WI38 (cell line): ENCODE results near the gene TTLL7.

Experiments used
- H3K4me3 ChIP-seq: 2 replicates; pipeline ENCODE4 v1.5.1; 2011; ENCODE audit warnings: low read depth, mild to moderate bottlenecking, control low read depth, low read length
- CTCF ChIP-seq: IDR thresholded peaks from 2 replicates; pipeline ENCODE4 v1.5.1; 2012; ENCODE audit warnings: low read depth, mild to moderate bottlenecking, control low read depth, low read length

TTLL7 gene

DNA sequence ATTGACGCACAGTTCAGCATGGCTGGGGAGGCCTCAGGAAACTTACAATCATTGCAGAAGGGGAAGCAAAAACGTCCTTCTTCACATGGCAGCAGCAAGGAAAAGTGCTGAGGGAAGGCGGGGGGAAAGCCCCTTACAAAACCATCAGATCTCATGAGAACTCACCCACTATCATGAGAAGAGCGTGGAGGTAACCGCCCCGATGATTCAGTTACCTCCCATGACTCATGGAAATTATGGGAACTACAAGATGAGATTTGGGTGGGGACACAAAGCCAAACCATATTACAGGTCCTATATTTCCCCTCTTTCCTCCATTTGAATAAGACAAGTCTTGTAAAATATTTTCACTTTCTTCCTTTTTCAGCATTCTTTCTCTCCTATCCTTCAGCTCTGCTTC lies 7.7 kb upstream of the TTLL7 start:
- TF ChIP-seq CTCF: no peak
- no peak overlapping the region for H3K4me3 ChIP-seq

DNA sequence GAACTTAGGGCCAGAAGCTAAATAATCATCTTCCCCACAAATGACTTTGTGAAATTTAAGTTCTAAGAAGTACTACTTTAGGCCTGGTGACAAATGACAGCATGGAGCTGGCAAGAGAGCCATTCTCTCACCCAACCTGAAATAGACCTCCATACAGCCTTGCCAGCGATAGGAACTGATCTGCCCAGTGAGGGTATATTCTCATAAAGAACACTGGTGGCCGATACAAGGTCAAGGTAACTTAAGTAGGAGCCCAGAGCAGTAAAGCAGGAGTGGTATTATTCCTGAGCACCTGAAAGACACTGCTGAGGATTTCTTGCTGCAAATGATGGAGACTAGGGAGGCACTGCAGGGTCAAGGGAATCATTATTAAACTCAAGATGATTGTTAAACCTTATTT lies 2.6 kb upstream of the TTLL7 start:
- TF ChIP-seq CTCF: no peak

GRCh38 chr1:84000954-84001495 lies 2.1 kb upstream of the TTLL7 start:
- no peak overlapping the region for H3K4me3 ChIP-seq
- TF ChIP-seq CTCF: no peak

More for the DNA sequence above, 2.6 kb upstream of the TTLL7 start:
- H3K4me3 ChIP-seq: no peak overlapping the region

GRCh38 chr1:84000196-84000885 lies 1.4 kb upstream of the TTLL7 start:
- TF ChIP-seq CTCF: no peak
- H3K4me3 ChIP-seq: no peak overlapping the region

- H3K4me3 ChIP-seq: peak overlapping the region; percentile 92
- no peak for TF ChIP-seq CTCF
These were observed 436 bp upstream of the TTLL7 start for GRCh38 chr1:83999316-83999819.

DNA sequence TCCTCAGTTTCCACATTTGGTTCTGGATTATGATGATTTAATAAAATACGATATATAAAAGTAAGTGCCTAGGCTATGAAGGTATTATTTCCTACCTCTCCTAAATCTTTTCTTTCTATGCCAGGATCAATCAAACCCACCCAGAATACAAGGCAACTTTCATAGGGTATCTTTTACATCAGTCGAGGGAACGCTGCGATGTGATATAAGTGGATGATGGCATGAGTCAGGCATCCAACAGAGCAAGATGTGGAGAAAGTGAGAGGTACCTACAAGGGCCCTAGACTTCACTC lies 781 bp downstream of the TTLL7 start:
- no peak for TF ChIP-seq CTCF
- H3K4me3 ChIP-seq: peak overlapping the region; percentile 92

- no peak overlapping the region; the same call in 1 of the 2 replicates for H3K4me3 ChIP-seq
These were observed 1.3 kb downstream of the TTLL7 start for GRCh38 chr1:83997631-83998030.

More at GRCh38 chr1:83997631-83998030, 1.3 kb downstream of the TTLL7 start:
- no peak for TF ChIP-seq CTCF
